Esophagus muscularis mucosa (tissue), 4 donors: ENCODE measurements around the gene CFAP57. TPM values are rescaled to one million over a fixed set of nuclear protein-coding genes. Genes with fewer than 3 reads are reported as not detected.

Experiments used
- DNase-seq: peaks from one replicate; pipeline ENCODE4 v3.0.0-alpha.2; 2017; ENCODE audit errors: extremely low spot score
- H3K27ac ChIP-seq, 4 donors: fragments of 200-600 bp; sonication (generic); replicated peaks in 1 of 4; 1 replicate in 3 of 4; 2 replicates in 1 of 4; pipeline ENCODE4 v1.5.1; 2016 to 2019; ENCODE audit warnings: mild to moderate bottlenecking in 1 of 4
- H3K27me3 ChIP-seq, 4 donors: fragments of 200-600 bp; sonication (generic); one replicate each; pipeline versions ENCODE4 v1.5.1 to v1.6.0; 2016 to 2019
- H3K36me3 ChIP-seq, 4 donors: fragments of 200-600 bp; sonication (generic); one replicate each; pipeline ENCODE4 v1.5.1; 2016 to 2019
- H3K4me1 ChIP-seq, 4 donors: fragments of 200-600 bp; sonication (generic); one replicate each; pipeline ENCODE4 v1.5.1; 2016 to 2019
- H3K4me3 ChIP-seq, 4 donors: fragments of 200-600 bp; sonication (generic); 1 replicate in 2 of 4; 2 replicates in 2 of 4; pipeline ENCODE4 v1.5.1; 2016 to 2019; ENCODE audit warnings: mild to moderate bottlenecking in 4 of 4, moderate library complexity in 1 of 4
- H3K9me3 ChIP-seq, 4 donors: fragments of 200-600 bp; sonication (generic); 1 replicate in 3 of 4; 2 replicates in 1 of 4; pipeline ENCODE4 v1.5.1; 2016 to 2019
- EP300 ChIP-seq: sonication (generic); formaldehyde crosslinking; IDR thresholded peaks from one replicate; pipeline ENCODE4 v1.6.1; 2017; ENCODE audit warnings: antibody characterized with exemption
- POLR2A ChIP-seq: fragments of 450-650 bp; IDR thresholded peaks from one replicate; pipeline ENCODE4 v1.6.1; 2017; ENCODE audit warnings: antibody characterized with exemption, moderate library complexity, mild to moderate bottlenecking, low read depth
- POLR2AphosphoS5 ChIP-seq, 2 donors: sonication (generic); formaldehyde crosslinking; IDR thresholded peaks; one replicate each; pipeline ENCODE4 v1.6.1; 2017; ENCODE audit warnings: antibody characterized with exemption in 2 of 2
- WGBS: methylation state at CpG from one replicate; pipeline ENCODE4 v1.1.5; 2018; 5-methylcytosine and 5-hydroxymethylcytosine counted together
- intact Hi-C: fragments of 100-400 bp; cut with DNase I; formaldehyde crosslinking; loops from one replicate; pipeline ENCODE4 v1.15.1; 2023
- total RNA-seq, 4 donors: library from RNA; depleted of rRNA; stranded (reverse); fragments of >200 nt; gene quantifications; one replicate each; pipeline versions ENCODE4 v1.1.0 to v1.2.1, GENCODE V29; 2016
- TF ChIP-seq, protein P1 (sequence below), 3 experiments: fragments of 200-600 bp in 2 of 3; fragments of 450-650 bp in 1 of 3; sonication (generic) in 2 of 3; IDR thresholded peaks; one replicate each; pipeline ENCODE4 v1.5.1; 2017 to 2019; ENCODE audit warnings: antibody characterized with exemption in 3 of 3, mild to moderate bottlenecking in 2 of 3, moderate library complexity in 1 of 3

CFAP57 gene
- not detected for total RNA-seq

DNA sequence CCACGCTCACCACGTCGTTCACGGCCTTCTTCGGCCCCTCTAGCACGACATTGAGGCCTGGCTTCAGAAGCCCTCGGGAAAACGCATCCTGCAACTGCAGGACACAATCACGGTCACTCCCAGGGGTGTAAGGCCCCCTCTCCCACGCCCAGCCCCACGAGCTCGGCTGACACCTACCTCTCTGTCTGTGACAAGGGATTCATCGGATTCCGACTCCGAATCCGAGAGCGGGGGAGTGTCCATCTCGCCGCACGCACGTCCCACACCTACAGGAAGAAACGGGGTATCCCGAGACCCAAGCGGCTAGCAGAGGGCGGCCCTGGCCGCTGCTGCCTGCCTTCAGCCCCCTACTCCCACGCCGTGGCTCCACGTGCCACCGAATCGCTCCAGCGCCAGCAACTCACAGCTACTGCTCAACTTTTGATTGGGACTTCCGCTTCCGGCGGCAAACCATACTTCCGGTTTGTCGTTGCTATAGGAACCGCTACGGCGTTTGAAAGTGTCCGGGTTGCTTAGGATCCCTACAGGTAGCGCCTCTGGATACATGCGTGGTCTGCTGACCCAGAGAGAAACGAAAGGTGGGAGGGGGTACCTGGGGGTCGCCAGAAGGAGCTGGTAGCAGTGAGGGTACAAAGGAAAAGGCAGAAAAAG is at the start of gene CFAP57, which contains the start of gene EBNA1BP2:
TSS of gene CFAP57 (plus strand) at position 455 of the 651 bp plus-strand sequence. CDS start 424 bp downstream, outside the sequence.
TSS of gene EBNA1BP2 (minus strand) at position 415 of the 651 bp plus-strand sequence. CDS start at position 243, 172 bp downstream.
- peak; percentile 98 for DNase-seq
- H3K4me1 ChIP-seq = peaks cover 10 to 24% (median 18%) of the 10 kb centered on the region in 4 donors
- TF ChIP-seq, protein P1, sequence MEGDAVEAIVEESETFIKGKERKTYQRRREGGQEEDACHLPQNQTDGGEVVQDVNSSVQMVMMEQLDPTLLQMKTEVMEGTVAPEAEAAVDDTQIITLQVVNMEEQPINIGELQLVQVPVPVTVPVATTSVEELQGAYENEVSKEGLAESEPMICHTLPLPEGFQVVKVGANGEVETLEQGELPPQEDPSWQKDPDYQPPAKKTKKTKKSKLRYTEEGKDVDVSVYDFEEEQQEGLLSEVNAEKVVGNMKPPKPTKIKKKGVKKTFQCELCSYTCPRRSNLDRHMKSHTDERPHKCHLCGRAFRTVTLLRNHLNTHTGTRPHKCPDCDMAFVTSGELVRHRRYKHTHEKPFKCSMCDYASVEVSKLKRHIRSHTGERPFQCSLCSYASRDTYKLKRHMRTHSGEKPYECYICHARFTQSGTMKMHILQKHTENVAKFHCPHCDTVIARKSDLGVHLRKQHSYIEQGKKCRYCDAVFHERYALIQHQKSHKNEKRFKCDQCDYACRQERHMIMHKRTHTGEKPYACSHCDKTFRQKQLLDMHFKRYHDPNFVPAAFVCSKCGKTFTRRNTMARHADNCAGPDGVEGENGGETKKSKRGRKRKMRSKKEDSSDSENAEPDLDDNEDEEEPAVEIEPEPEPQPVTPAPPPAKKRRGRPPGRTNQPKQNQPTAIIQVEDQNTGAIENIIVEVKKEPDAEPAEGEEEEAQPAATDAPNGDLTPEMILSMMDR (IDR thresholded peaks at IDR 0.05) = no peak
- peak; percentile 48 to 63 for TF ChIP-seq POLR2AphosphoS5 (IDR thresholded peaks at IDR 0.05)
- peaks cover 16 to 38% (median 37%) of the 10 kb centered on the region in 4 donors for H3K36me3 ChIP-seq
- H3K27ac ChIP-seq = peak within 1 kb of the TSS; percentile 10 to 71 (median 60)
- WGBS = 0% methylated on average over 17 of the region's 45 CpGs
- peak within 1 kb of the TSS; percentile 65 to 75 (median 70) for H3K4me3 ChIP-seq
- H3K9me3 ChIP-seq = no peaks in the 10 kb centered on the region
- intact Hi-C loops = no loop called here
- peaks cover 0 to 12% (median 0%) of the 10 kb centered on the region in 4 donors for H3K27me3 ChIP-seq

DNA sequence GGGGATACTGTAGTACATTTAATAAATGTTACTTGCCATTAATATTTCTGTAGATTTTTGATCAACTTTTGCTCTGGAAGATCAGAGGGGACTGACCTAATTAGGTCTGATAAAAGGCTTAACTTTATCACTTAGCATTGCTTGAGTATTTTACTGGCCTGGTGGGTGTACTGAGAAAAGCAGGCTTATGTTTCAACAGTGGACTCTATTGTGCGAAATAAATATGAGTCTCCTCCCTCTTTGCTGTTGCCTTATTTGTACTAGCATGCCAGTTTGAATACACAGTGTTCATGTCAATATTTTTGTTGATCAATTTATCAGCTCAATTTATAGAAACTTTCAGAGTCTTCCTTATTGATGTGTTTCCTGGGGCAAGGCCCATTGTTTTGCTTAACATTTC is 49.1 kb upstream of the CFAP57 start:
- Histone ChIP-seq H3K4me3 (no peak overlapping the region), H3K4me1 (no peaks in the 10 kb centered on the region), H3K27ac (no peak overlapping the region), H3K27me3 (peaks cover 0 to 16% (median 0%) of the 10 kb centered on the region in 4 donors), H3K36me3 (no peaks in the 10 kb centered on the region), H3K9me3 (no peaks in the 10 kb centered on the region)
- intact Hi-C loops = no loop called here
- no peak for TF ChIP-seq EP300
- TF ChIP-seq POLR2AphosphoS5 (IDR thresholded peaks at IDR 0.05) = no peak
- TF ChIP-seq POLR2A = no peak
- TF ChIP-seq, protein P1 (IDR thresholded peaks at IDR 0.05) = no peak
- DNase-seq = no peak
- WGBS = 85% methylated on average over 1 of the region's 1 CpG

DNA sequence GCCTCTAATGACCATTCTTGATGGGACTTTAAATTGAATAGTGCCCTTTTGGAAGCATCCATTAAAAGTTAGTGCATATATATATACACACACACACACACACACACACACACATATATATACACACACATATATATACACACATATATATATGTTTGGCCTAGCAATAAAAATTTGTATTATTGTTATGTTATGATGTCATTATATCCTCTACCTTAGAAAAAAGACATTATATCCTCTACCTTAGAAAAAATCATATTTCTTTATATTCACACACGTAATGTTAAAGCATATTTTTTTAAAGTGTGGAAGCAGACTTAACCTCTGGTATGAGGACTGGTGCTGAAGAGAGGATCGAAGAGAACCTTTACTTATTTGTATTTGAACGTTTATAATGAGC is 43.3 kb upstream of the CFAP57 start:
- no peak for DNase-seq
- Histone ChIP-seq H3K27ac (no peak overlapping the region), H3K4me3 (no peak overlapping the region), H3K27me3 (peaks cover 0 to 30% (median 0%) of the 10 kb centered on the region in 4 donors), H3K4me1 (no peaks in the 10 kb centered on the region), H3K9me3 (no peaks in the 10 kb centered on the region), H3K36me3 (no peaks in the 10 kb centered on the region)
- TF ChIP-seq, protein P1 (IDR thresholded peaks at IDR 0.05) = no peak
- TF ChIP-seq EP300 (no peak), POLR2A (no peak), POLR2AphosphoS5 (IDR thresholded peaks at IDR 0.05) (no peak)
- intact Hi-C loops = no loop called here
- 82% methylated on average over 3 of the region's 3 CpGs for WGBS

DNA sequence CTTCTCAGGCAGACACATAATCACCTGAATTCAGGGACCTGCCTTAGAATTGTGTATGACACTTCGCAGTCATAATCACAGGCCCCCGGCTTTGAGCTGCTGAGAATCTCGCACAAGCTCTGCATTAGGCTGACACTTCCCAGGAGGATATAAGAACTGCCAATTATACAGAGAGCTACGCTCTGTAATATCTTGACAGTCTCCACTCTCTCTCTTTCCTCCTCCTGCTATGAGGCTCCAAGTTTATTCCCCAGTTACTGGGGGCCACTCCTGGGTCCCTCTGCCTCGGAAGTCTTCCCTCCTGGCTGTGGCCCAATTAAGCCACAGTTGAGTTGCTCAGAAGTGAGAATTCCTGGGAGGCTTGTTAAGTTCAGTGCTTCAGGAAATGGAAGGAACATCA is 42.7 kb upstream of the CFAP57 start:
- intact Hi-C loops = no loop called here
- Histone ChIP-seq H3K36me3 (no peaks in the 10 kb centered on the region), H3K27ac (no peak overlapping the region), H3K27me3 (peaks cover 0 to 30% (median 0%) of the 10 kb centered on the region in 4 donors), H3K4me3 (no peak overlapping the region), H3K4me1 (no peaks in the 10 kb centered on the region), H3K9me3 (no peaks in the 10 kb centered on the region)
- WGBS = 69% methylated on average over 5 of the region's 5 CpGs
- TF ChIP-seq, protein P1 (IDR thresholded peaks at IDR 0.05) = no peak
- TF ChIP-seq POLR2A (no peak), EP300 (no peak), POLR2AphosphoS5 (IDR thresholded peaks at IDR 0.05) (no peak)
- no peak for DNase-seq
